Fibroblast of skin of abdomen (primary cell): ENCODE results near the gene MITF.

Experiments used
- DNase-seq: peaks from one replicate; pipeline ENCODE4 v3.0.0-alpha.2; 2013

MITF gene

GRCh38 chr3:69842351-69842750 lies 103.1 kb downstream of the MITF start:
- no peak for DNase-seq

GRCh38 chr3:69842789-69843188 lies 103.5 kb downstream of the MITF start:
- no peak for DNase-seq

GRCh38 chr3:69844706-69845105 lies 105.4 kb downstream of the MITF start:
- no peak for DNase-seq

GRCh38 chr3:69847303-69847702 lies 108.0 kb downstream of the MITF start:
- DNase-seq: no peak

GRCh38 chr3:69848113-69848512 lies 108.8 kb downstream of the MITF start:
- DNase-seq: no peak

- no peak for DNase-seq
Observed at GRCh38 chr3:69850849-69851248, 111.6 kb downstream of the MITF start.

- DNase-seq: no peak
Observed at GRCh38 chr3:69853027-69853426, 113.8 kb downstream of the MITF start.

- DNase-seq: peak; percentile 42
Observed at GRCh38 chr3:69855436-69856162, 116.3 kb downstream of the MITF start.

GRCh38 chr3:69856965-69857705 lies 117.9 kb downstream of the MITF start:
- no peak for DNase-seq

GRCh38 chr3:69861556-69861955 lies 122.3 kb downstream of the MITF start:
- no peak for DNase-seq

- no peak for DNase-seq
Observed at GRCh38 chr3:69864141-69864540, 124.9 kb downstream of the MITF start.

GRCh38 chr3:69864766-69865165 lies 125.5 kb downstream of the MITF start:
- DNase-seq: no peak

- DNase-seq: no peak
Observed at GRCh38 chr3:69865925-69866679, 126.8 kb downstream of the MITF start.

GRCh38 chr3:69866988-69867720 lies 127.9 kb downstream of the MITF start:
- peak; percentile 30 for DNase-seq

- peak; percentile 44 for DNase-seq
Observed at GRCh38 chr3:69867941-69868505, 128.8 kb downstream of the MITF start.

GRCh38 chr3:69868841-69869420 lies 129.7 kb downstream of the MITF start:
- no peak for DNase-seq

GRCh38 chr3:69869643-69870042 lies 130.4 kb downstream of the MITF start:
- peak; percentile 55 for DNase-seq

GRCh38 chr3:69871251-69871650 lies 132.0 kb downstream of the MITF start:
- no peak for DNase-seq

- DNase-seq: no peak
Observed at GRCh38 chr3:69871868-69872267, 132.6 kb downstream of the MITF start.

- no peak for DNase-seq
Observed at GRCh38 chr3:69872783-69873378, 133.6 kb downstream of the MITF start.

- DNase-seq: no peak
Observed at GRCh38 chr3:69876073-69876472, 136.8 kb downstream of the MITF start.

GRCh38 chr3:69878254-69878653 lies 139.0 kb downstream of the MITF start:
- DNase-seq: no peak
